Measurements from ENCODE around the gene MBLAC1. TPM values are rescaled to one million over a fixed set of nuclear protein-coding genes. Genes with fewer than 3 reads are reported as not detected.

MBLAC1 gene
- total RNA-seq, 1 experiment from 2014 or later = 0.70 TPM

DNA sequence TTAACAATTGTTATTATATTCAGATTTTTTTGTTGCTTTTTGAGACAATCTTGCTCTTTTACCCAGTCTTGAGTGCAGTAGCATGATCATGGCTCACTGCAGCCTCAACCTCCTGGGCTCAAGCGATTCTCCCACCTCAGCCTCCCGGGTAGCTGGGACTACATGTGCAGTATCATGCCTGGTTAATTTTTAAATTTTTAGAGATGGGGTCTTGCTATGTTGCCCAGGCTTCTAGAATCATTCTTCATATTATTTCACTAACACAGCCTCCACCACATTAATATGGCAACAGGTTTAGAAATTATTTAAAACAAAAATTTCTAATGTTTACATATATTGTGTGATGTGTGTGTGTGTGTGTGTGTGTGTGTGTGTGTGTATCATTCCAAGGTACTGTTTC is 20.5 kb downstream of the MBLAC1 start:
- H3K9me3 ChIP-seq (ENCODE audit: insufficient read depth, low read depth) = no peaks in the 10 kb centered on the region
- CTCF ChIA-PET = interaction anchor here (0.7 kb wide), 1 partner anchor 337 kb away, joined by 4 read pairs; the partner anchor contains the start of gene NYAP1
- H3K27ac ChIP-seq = no peak overlapping the region
- no TSS peak for BruUV-seq (replicated peaks)
- no peaks in the 10 kb centered on the region; the same call in 1 of the 2 replicates for H3K36me3 ChIP-seq (ENCODE audit: low read depth)
- H3K4me2 ChIP-seq = no peak overlapping the region
- intact Hi-C loops (cut with micrococcal nuclease; ENCODE audit: unreplicated experiment) = no loop called here
- no peak overlapping the region for H2AFZ ChIP-seq
- no peak overlapping the region for H3K4me3 ChIP-seq
- no peaks in the 10 kb centered on the region for H4K20me1 ChIP-seq (ENCODE audit: insufficient read depth)
- TF ChIP-seq, protein P1, sequence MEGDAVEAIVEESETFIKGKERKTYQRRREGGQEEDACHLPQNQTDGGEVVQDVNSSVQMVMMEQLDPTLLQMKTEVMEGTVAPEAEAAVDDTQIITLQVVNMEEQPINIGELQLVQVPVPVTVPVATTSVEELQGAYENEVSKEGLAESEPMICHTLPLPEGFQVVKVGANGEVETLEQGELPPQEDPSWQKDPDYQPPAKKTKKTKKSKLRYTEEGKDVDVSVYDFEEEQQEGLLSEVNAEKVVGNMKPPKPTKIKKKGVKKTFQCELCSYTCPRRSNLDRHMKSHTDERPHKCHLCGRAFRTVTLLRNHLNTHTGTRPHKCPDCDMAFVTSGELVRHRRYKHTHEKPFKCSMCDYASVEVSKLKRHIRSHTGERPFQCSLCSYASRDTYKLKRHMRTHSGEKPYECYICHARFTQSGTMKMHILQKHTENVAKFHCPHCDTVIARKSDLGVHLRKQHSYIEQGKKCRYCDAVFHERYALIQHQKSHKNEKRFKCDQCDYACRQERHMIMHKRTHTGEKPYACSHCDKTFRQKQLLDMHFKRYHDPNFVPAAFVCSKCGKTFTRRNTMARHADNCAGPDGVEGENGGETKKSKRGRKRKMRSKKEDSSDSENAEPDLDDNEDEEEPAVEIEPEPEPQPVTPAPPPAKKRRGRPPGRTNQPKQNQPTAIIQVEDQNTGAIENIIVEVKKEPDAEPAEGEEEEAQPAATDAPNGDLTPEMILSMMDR (conservative IDR thresholded peaks at IDR 0.05) = no peak
- no peak for TF ChIP-seq EZH2 (IDR thresholded peaks at IDR 0.05; ENCODE audit: low read depth)
- H3K27me3 ChIP-seq (ENCODE audit: insufficient read depth, low read depth) = no peaks in the 10 kb centered on the region
- no peaks in the 10 kb centered on the region for H3K9me2 ChIP-seq (ENCODE audit: insufficient read depth)
- H3K79me2 ChIP-seq (ENCODE audit: low read depth) = peaks cover 24% of the 10 kb centered on the region
- peaks cover 39% of the 10 kb centered on the region for H3K4me1 ChIP-seq (replicated peaks; ENCODE audit: insufficient read depth)
- peaks cover 43% of the 10 kb centered on the region for H3F3A ChIP-seq (ENCODE audit: insufficient read depth, low read depth)
- POLR2A ChIA-PET (ENCODE audit: unreplicated experiment) = interaction anchor here (0.5 to 0.6 kb wide), 2 partner anchors 10 to 680 kb away, joined by 4 to 5 read pairs; partner anchors contain the start of gene EPHB4
- no peak for DNase-seq

DNA sequence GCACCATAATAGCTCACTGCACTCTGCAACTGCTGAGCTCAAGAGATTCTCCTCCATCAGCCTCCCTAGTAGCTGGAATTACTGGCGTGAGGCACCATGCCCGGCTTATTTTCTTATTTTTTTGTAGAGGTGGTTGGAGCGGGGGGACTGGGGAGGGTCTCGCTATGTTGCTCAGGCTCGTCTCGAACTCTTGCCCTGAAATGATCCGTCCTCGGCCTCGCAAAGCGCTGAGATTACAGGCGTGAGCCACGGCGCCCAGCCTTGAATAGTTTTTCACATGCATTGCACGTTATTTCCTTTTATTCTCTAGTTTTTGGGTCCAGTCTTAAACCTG is 21.4 kb downstream of the MBLAC1 start:
- H3K36me3 ChIP-seq (ENCODE audit: low read depth) = no peaks in the 10 kb centered on the region; the same call in 1 of the 2 replicates
- peak overlapping the region; percentile 41; the same call in 1 of the 2 replicates for H3K4me3 ChIP-seq
- peak overlapping the region; percentile 100 for H3K4me2 ChIP-seq
- POLR2A ChIA-PET (ENCODE audit: unreplicated experiment) = interaction anchor here (0.6 to 1.0 kb wide), 4 partner anchors 10 to 677 kb away, joined by 3 to 21 read pairs (median 6); no protein-coding TSS in a partner anchor
- no peak overlapping the region for H3K27ac ChIP-seq
- peaks cover 43% of the 10 kb centered on the region for H3F3A ChIP-seq (ENCODE audit: insufficient read depth, low read depth)
- no peak for DNase-seq
- no peaks in the 10 kb centered on the region for H3K9me2 ChIP-seq (ENCODE audit: insufficient read depth)
- intact Hi-C loops (cut with micrococcal nuclease; ENCODE audit: unreplicated experiment) = no loop called here
- H3K27me3 ChIP-seq (ENCODE audit: insufficient read depth, low read depth) = no peaks in the 10 kb centered on the region
- peak overlapping the region; percentile 56; the same call in 1 of the 2 replicates for H2AFZ ChIP-seq
- CTCF ChIA-PET = interaction anchor here (0.5 to 0.7 kb wide), 2 partner anchors 336 to 996 kb away, joined by 4 to 7 read pairs; partner anchors contain the start of gene NYAP1
- H3K4me1 ChIP-seq (replicated peaks; ENCODE audit: insufficient read depth) = peaks cover 32% of the 10 kb centered on the region
- peaks cover 24% of the 10 kb centered on the region for H3K79me2 ChIP-seq (ENCODE audit: low read depth)
- H4K20me1 ChIP-seq (ENCODE audit: insufficient read depth) = no peaks in the 10 kb centered on the region
- TF ChIP-seq, protein P1 (conservative IDR thresholded peaks at IDR 0.05) = no peak
- TF ChIP-seq EZH2 (IDR thresholded peaks at IDR 0.05; ENCODE audit: low read depth) = no peak
- no TSS peak for BruUV-seq (replicated peaks)
- H3K9me3 ChIP-seq (ENCODE audit: insufficient read depth, low read depth) = no peaks in the 10 kb centered on the region

DNA sequence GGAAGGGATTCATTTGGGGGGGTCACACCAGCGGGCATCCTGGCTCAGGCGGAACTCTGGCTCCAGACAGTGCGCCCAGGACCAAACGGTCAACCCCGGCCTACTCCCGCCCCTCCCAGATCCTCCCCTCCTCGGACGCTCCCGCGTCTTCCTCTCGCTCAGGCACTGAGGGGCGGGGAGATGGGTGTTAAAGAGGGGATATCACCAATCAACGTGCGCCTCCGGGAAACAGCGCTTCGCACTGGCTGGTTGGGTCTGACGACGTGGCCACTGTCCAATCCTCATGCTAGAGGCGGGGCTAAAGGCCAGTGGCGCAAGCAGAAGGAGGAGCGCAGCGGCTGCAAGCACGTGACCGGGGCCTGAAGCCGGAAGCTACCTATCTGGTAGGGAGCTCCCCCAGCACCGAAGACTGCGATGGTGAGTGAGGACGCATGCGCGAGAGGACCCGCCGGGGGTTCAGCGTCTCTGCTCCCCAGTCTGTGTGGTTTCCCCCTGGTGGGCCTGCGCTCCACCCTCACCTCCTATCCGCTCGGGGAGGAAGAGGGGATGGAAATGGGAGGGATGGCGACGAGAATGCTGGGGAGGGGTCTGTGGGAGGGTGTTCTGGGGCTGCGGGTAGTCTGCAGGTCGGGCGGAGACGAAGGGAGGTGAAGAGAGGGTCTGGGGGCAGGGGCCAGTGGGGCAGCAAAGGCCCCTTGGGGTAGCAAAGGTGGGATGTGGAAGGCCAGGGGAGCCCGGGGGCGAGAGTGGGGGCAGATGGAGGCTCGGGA is 22.0 kb downstream of the MBLAC1 start, which contains the start of gene LAMTOR4:
TSS of gene LAMTOR4 (plus strand) at position 360 of the 770 bp plus-strand sequence. CDS start at position 415, 55 bp downstream.
- Histone ChIP-seq H3K4me1 (replicated peaks; ENCODE audit: insufficient read depth) (peaks cover 35% of the 10 kb centered on the region), H3K27me3 (ENCODE audit: insufficient read depth, low read depth) (no peaks in the 10 kb centered on the region), H3K4me3 (peak within 1 kb of the TSS; percentile 97), H3K4me2 (peak within 1 kb of the TSS; percentile 100), H3K36me3 (ENCODE audit: low read depth) (no peaks in the 10 kb centered on the region; the same call in 1 of the 2 replicates), H3F3A (ENCODE audit: insufficient read depth, low read depth) (peaks cover 47% of the 10 kb centered on the region), H2AFZ (peak within 1 kb of the TSS; percentile 98), H3K9me2 (ENCODE audit: insufficient read depth) (no peaks in the 10 kb centered on the region), H3K27ac (no peak within 1 kb of the TSS), H4K20me1 (ENCODE audit: insufficient read depth) (peaks cover 1% of the 10 kb centered on the region; the same call in 1 of the 2 replicates), H3K9me3 (ENCODE audit: insufficient read depth, low read depth) (no peaks in the 10 kb centered on the region), H3K79me2 (ENCODE audit: low read depth) (peaks cover 24% of the 10 kb centered on the region)
- DNase-seq = peak; percentile 95 to 99
- intact Hi-C loops (cut with micrococcal nuclease; ENCODE audit: unreplicated experiment) = no loop called here
- ChIA-PET POLR2A (ENCODE audit: unreplicated experiment) (interaction anchor here (0.6 to 1.0 kb wide), 11 partner anchors 11 to 1285 kb away, joined by 3 to 21 read pairs (median 5); partner anchors contain the start of genes GPC2 and ZKSCAN1), CTCF (interaction anchor here (0.5 kb wide), 2 partner anchors 678 to 995 kb away, joined by 6 to 7 read pairs; no protein-coding TSS in a partner anchor)
- no peak for TF ChIP-seq EZH2 (IDR thresholded peaks at IDR 0.05; ENCODE audit: low read depth)
- TF ChIP-seq, protein P1 (conservative IDR thresholded peaks at IDR 0.05) = no peak
- BruUV-seq (replicated peaks) = no TSS peak
